ENCODE measurements around the gene GIMAP8.

GRCh38 chr7:150503581-150503980, 53.2 kb downstream of the GIMAP8 start:
- TF ChIP-seq CTCF (conservative IDR thresholded peaks at IDR 0.05; ENCODE audit: low read depth in 2 of 2) = no peak
- TF ChIP-seq JUNB (IDR thresholded peaks at IDR 0.05; ENCODE audit: unreplicated experiment) = no peak

All from GM23338 (cell line).